K562 (cell line): ENCODE data around the gene CYSTM1.

Source experiments
- CHD4 ChIP-seq: fragments of 200-600 bp; sonication (generic); IDR thresholded peaks from 3 replicates; pipeline ENCODE4 v1.6.1; 2012; ENCODE audit warnings: low read depth, mild to moderate bottlenecking, mixed read lengths, low read length, inconsistent platforms; ENCODE audit not compliant: insufficient read depth, insufficient replicate concordance, poor library complexity, severe bottlenecking
- CREM ChIP-seq: IDR thresholded peaks from 2 replicates; pipeline ENCODE4 v1.6.1; 2014; ENCODE audit warnings: antibody characterized with exemption, low read depth
- ETV5 ChIP-seq: sonication (generic); formaldehyde crosslinking; IDR thresholded peaks from 2 replicates; pipeline ENCODE4 v1.4.0; 2020; ENCODE audit warnings: low read depth, mild to moderate bottlenecking, missing genetic modification reagents
- L3MBTL2 ChIP-seq: fragments of 450-650 bp; IDR thresholded peaks from 2 replicates; pipeline ENCODE4 v1.6.1; 2016; ENCODE audit warnings: mild to moderate bottlenecking, moderate library complexity
- MEF2D ChIP-seq: conservative IDR thresholded peaks from 2 replicates; pipeline ENCODE4 v1.6.1; 2016; ENCODE audit warnings: low read depth, missing genetic modification characterization, missing compliant biosample characterization
- ZBTB2 ChIP-seq: fragments of 450-650 bp; IDR thresholded peaks from 2 replicates; pipeline ENCODE4 v1.6.1; 2016; ENCODE audit warnings: antibody characterized with exemption

- TF ChIP-seq ZBTB2 = no peak
- TF ChIP-seq MEF2D (tag) = no peak
- TF ChIP-seq ETV5 (CRISPR knock-in tag) = no peak
- TF ChIP-seq CREM = no peak
- TF ChIP-seq L3MBTL2 = no peak
- no peak for TF ChIP-seq CHD4
These were observed 83.0 kb downstream of the CYSTM1 start for GRCh38 chr5:140258016-140258415.
